GM12872 (cell line): Measurements from ENCODE around the gene EPB41L4A.

Experiments used
- TF ChIP-seq, protein P1 (sequence below): IDR thresholded peaks from 3 replicates; pipeline ENCODE4 v1.5.1; 2011; ENCODE audit warnings: low read depth, mild to moderate bottlenecking, low read length, moderate library complexity; ENCODE audit not compliant: insufficient read depth

EPB41L4A gene

DNA sequence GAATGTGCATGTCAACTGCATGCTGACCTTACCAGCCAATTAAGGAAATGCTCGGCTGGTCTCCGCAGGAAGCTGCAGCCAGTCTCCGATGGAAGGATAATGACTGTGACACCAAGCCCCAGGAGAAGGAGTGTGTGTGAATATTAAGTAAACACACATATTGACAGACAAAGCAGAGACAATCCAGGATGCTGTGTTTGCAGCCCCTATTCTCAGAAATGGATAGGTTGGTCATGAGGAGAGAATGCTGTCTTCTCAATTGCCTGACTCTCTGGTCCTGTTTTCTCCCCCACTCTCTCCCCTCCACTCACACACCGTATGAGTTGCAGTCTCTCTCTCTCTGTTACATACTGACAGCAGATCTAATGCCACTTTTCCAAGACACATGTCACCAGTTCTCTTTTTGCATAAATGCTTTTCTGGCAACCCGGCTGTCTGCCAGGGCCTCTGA lies 85.7 kb downstream of the EPB41L4A start:
- TF ChIP-seq, protein P1, sequence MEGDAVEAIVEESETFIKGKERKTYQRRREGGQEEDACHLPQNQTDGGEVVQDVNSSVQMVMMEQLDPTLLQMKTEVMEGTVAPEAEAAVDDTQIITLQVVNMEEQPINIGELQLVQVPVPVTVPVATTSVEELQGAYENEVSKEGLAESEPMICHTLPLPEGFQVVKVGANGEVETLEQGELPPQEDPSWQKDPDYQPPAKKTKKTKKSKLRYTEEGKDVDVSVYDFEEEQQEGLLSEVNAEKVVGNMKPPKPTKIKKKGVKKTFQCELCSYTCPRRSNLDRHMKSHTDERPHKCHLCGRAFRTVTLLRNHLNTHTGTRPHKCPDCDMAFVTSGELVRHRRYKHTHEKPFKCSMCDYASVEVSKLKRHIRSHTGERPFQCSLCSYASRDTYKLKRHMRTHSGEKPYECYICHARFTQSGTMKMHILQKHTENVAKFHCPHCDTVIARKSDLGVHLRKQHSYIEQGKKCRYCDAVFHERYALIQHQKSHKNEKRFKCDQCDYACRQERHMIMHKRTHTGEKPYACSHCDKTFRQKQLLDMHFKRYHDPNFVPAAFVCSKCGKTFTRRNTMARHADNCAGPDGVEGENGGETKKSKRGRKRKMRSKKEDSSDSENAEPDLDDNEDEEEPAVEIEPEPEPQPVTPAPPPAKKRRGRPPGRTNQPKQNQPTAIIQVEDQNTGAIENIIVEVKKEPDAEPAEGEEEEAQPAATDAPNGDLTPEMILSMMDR = no peak

DNA sequence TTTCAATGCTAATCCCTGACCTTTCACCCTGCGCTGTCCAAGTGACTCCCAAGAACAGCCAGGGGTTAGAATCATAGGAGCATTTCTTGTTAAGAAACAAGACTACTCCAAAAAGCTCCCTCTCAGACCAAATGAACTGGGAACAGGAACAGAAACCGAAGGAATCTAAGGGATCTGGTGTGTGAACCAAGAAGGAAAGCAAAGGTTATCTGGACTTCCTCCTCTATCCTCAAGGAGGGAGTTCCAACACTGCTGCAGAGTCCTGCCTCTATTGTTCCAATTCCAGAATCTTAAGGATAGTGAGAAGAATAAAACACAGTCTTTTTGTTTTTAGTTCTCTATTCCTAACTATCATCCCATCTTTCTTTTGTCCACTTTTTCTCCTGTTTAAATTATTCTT lies 87.2 kb downstream of the EPB41L4A start:
- TF ChIP-seq, protein P1 = no peak

DNA sequence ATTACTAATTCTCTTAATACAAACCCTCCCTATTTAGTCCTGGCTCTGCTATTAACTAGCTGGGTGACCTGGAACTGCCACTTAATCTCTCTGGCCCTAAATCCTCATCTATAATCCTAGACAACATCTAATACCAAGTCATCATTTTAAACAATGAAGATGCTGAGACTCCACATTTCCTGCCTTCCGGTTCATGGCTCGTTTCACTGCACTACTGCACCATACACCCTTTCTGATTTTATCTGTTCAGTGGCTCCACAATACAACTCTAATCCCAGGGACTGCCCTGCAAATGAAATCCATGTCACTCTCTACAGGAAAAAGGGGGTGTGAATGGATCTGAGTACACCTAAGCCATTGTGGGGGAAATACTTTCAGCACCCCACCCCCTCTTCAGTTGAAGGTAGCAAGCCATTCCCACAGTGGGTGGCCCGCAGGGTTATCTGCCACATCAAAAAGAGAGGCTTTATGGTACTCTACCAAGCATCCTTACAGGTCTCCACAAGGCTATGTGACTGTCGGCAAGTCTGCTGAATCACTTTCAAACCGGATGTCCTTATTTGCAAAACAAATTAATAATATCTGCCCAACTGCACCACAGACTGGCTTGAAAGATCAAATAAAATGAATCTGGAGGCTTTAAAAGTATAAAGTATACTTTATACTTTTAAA lies 89.5 kb downstream of the EPB41L4A start:
- TF ChIP-seq, protein P1 = no peak

DNA sequence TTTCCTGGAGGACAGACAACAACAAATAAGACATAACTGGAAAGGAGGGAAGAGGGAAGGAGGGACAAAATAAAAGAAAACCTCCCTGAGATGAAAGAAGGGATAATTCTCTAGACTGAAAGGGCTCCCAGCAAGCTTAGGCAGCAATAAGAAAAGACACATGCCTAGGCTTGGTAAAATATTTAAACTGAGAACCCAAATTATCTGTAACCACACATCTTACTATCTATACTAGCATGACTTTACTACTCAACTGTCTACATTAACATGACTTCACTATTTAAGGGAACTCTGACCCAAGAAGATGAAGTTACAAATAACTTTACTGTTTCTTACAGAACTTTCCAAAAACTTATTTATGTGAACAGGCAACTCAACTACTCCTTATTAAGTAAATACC lies 95.9 kb downstream of the EPB41L4A start:
- TF ChIP-seq, protein P1 = no peak

DNA sequence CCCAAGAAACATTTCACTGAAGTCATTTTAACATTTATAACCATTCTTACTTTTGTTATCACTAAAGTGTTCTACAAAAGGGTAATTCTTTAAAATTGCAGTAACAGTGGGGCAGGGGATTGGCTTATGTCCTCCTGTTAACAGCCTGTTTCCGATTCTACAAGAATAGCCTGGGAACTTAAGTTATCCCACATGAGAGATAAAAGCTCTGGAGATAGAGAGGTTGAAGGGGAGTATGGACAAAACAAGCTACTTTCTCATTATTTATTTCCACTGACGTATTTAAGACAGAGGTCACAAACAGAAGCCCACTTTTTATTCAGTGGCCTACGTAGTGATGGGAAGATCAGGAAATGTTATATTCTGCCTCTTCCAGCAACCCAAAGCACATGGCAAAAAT lies 98.7 kb downstream of the EPB41L4A start:
- TF ChIP-seq, protein P1 = no peak

DNA sequence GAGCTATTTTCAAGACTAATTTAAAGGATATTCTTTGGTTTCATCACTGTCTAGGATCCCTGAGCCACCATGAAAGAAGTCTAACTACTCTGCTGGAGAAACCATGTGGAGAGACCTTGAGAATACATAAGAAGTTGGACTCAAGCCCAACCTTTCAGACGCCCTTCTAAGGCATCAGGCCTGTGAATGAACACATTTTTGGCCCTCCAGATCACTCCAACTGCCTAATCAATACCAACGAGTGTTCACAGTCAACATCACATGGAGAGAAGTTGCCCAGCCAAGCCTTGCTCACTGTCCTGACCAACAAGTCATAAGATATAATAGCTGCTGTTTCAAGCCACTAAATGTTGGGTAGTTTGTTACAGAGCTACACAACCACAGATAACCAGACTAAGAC lies 100.7 kb downstream of the EPB41L4A start:
- TF ChIP-seq, protein P1 = no peak

DNA sequence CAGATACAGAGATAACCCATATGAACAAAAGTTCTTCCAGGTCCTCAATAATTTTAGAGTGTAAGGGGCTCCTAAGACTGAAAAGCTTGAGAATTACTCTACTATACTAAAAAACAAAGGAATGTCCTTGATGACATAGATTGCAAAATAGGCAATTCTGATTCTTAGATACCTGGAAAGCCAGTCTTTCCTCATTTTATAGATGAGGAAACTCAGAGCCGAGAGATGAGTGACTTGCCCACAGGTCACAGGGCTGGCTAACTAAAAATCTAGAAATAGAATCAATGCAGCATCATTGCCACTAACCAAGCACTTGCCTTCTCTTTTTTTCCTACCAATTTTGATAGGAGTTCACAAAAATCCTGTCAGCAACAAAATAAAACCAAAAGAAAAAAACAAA lies 101.2 kb downstream of the EPB41L4A start:
- TF ChIP-seq, protein P1 = no peak
